ENCODE data around the gene ACACB.

Gene ACACB

DNA sequence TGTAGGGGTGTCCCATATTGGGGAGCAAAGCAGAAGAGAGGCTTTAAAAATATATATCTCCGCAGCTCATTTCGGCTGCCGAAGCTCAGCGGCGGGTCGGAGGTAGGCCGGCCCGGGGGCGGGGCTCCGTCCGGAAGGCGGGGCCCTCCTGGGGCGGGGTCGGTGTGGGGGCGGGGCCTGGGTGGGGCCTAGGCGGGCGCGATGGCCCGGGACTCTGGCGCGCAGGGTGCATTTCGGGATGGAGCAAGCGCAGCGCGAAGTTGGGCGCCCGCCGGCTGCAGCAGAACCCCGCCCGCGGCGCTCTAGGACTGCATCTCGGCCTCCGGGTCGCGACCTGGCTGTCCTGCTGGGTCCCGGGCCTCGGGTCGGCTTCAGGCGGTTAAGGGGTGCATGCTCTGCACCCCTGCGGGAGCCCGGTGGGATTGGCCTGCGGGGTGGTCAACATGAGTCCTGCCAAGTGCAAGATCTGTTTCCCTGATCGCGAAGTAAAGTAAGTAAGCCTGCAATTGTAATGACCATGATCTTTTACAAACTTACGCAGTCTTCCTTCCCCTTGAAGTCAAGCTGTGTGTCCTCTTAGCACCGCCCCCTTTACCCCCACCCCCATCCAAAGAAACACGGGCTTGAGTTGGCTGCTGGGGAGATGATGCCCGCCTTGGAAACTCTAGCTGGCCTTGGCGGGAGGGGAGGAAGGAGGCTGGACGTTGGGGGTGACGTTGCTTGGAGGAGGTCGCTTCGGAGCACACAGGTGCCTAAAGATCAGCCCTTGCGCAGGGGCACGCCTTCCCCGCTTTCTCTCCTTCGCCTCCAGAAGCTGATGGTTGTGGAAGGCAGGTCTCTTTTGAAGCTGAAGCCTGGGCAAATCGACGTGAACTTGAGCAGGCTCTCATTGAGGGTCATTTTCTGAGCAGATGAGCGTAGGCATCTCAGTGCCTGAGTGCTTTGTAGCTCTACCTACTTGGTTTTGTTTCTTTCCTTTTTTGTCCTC, 38.4 kb downstream of the ACACB start:
- H3K9ac ChIP-seq (ENCODE audit: insufficient read length): peak overlapping the region; percentile 80
- DNase-seq (ENCODE audit: low read depth, low spot score): no peak
- peak overlapping the region; percentile 96 for H3K4me3 ChIP-seq
- H3K9me3 ChIP-seq (ENCODE audit: low read depth, low read length): no peaks in the 10 kb centered on the region
- no peak overlapping the region for H3K27ac ChIP-seq
- H3K36me3 ChIP-seq (ENCODE audit: insufficient read depth, low read length): no peaks in the 10 kb centered on the region
- TF ChIP-seq POLR2AphosphoS5 (IDR thresholded peaks at IDR 0.05; ENCODE audit: borderline replicate concordance, low read depth, low read length) (peak; percentile 63; the same call in 1 of the 2 replicates), FOXP2 (optimal IDR thresholded peaks at IDR 0.05; ENCODE audit: control extremely low read depth, extremely low read length, insufficient read depth) (peak; percentile 13), EZH2 (IDR thresholded peaks at IDR 0.05) (no peak)

DNA sequence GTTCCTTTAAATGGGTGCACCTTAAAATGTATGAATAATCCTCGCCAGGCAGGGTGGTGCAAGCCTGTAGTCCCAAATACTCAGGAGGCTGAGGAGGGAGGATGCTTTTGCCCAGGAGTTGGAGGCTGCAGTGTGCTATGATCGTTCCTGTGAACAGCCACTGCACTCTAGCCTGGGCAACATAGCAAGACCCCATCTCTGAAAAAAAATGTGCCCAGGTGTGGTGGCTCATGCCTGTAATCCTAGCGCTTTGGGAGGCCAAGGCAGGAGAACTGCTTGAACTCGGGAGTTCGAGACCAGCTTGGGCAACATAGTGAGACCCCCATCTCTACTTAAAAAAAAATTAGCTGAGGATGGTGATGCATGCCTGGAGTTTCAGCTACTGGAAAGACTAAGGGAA, 39.6 kb downstream of the ACACB start:
- no peak for DNase-seq (ENCODE audit: low read depth, low spot score)
- Histone ChIP-seq H3K4me3 (peak overlapping the region; percentile 96), H3K9ac (ENCODE audit: insufficient read length) (peak overlapping the region; percentile 80), H3K9me3 (ENCODE audit: low read depth, low read length) (no peaks in the 10 kb centered on the region), H3K36me3 (ENCODE audit: insufficient read depth, low read length) (no peaks in the 10 kb centered on the region), H3K27ac (no peak overlapping the region)
- TF ChIP-seq POLR2AphosphoS5 (IDR thresholded peaks at IDR 0.05; ENCODE audit: borderline replicate concordance, low read depth, low read length): no peak
- no peak for TF ChIP-seq FOXP2 (optimal IDR thresholded peaks at IDR 0.05; ENCODE audit: control extremely low read depth, extremely low read length, insufficient read depth)
- TF ChIP-seq EZH2 (IDR thresholded peaks at IDR 0.05): no peak

DNA sequence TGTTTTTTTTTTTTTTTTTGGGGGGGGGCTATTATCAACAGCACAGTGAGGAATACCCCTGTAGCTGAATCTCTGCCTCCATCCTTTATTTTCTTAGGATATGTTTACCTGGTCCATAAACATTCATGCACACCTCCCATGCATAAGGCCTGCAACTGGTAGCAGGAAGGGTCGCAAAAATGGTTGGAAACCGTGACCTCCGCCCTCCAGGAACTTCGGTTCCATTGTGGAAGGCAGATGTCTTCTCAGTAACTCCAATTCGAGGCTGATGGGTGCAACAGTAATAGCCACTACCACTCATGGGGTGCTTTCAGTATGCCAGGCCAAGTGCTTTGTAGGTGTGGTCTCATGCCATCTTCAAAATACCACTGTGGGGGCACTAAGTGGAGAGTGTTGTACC, 40.2 kb downstream of the ACACB start:
- DNase-seq (ENCODE audit: low read depth, low spot score): no peak
- Histone ChIP-seq H3K9ac (ENCODE audit: insufficient read length) (no peak overlapping the region), H3K4me3 (peak overlapping the region; percentile 17; the same call in 1 of the 2 replicates), H3K9me3 (ENCODE audit: low read depth, low read length) (no peaks in the 10 kb centered on the region), H3K27ac (no peak overlapping the region), H3K36me3 (ENCODE audit: insufficient read depth, low read length) (no peaks in the 10 kb centered on the region)
- TF ChIP-seq POLR2AphosphoS5 (IDR thresholded peaks at IDR 0.05; ENCODE audit: borderline replicate concordance, low read depth, low read length): no peak
- no peak for TF ChIP-seq FOXP2 (optimal IDR thresholded peaks at IDR 0.05; ENCODE audit: control extremely low read depth, extremely low read length, insufficient read depth)
- no peak for TF ChIP-seq EZH2 (IDR thresholded peaks at IDR 0.05)

DNA sequence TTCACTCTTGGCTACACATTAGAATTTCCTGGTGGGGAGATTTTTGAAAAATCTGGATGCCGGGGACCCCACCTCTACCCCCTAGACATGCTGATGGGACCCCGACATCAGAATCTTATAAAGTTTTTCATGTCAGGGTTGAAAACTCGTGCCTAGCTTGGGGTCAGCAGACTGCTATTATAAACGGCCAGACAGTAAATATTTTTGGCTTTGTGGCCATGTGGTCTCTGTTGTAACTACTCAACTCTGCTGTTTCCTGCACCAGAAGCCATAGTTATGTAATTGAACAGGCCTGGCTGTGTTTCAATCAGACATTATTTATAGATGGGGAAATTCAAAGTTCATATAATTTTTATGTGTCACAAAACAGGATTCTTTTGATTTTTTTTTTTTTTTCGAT, 41.6 kb downstream of the ACACB start:
- Histone ChIP-seq H3K4me3 (no peak overlapping the region), H3K9ac (ENCODE audit: insufficient read length) (no peak overlapping the region), H3K36me3 (ENCODE audit: insufficient read depth, low read length) (no peaks in the 10 kb centered on the region), H3K9me3 (ENCODE audit: low read depth, low read length) (no peaks in the 10 kb centered on the region), H3K27ac (no peak overlapping the region)
- no peak for DNase-seq (ENCODE audit: low read depth, low spot score)
- TF ChIP-seq EZH2 (IDR thresholded peaks at IDR 0.05) (no peak), FOXP2 (optimal IDR thresholded peaks at IDR 0.05; ENCODE audit: control extremely low read depth, extremely low read length, insufficient read depth) (no peak), POLR2AphosphoS5 (IDR thresholded peaks at IDR 0.05; ENCODE audit: borderline replicate concordance, low read depth, low read length) (no peak)

DNA sequence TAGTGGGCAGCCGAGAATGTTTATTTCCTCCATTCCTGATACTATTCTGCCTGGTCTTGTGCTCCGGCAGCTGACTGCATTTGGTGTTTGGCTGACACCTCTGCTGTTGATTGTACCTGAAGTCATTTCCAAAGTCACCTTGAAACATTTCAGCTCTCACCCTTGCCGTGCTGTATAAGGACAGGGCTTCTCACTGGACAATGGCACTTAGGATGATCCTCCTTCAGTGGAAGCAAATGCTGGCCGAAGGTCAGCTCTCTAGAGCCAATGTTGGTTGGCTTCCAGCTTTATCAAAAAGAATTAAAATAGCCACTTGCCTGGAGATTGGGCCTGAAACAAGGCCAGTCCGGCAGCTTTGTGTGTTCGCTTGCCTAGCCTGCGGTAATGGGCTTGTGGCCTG, 44.0 kb downstream of the ACACB start:
- no peak for TF ChIP-seq FOXP2 (optimal IDR thresholded peaks at IDR 0.05; ENCODE audit: control extremely low read depth, extremely low read length, insufficient read depth)
- TF ChIP-seq POLR2AphosphoS5 (IDR thresholded peaks at IDR 0.05; ENCODE audit: borderline replicate concordance, low read depth, low read length): no peak
- no peak for TF ChIP-seq EZH2 (IDR thresholded peaks at IDR 0.05)
- Histone ChIP-seq H3K9me3 (ENCODE audit: low read depth, low read length) (no peaks in the 10 kb centered on the region), H3K27ac (no peak overlapping the region), H3K36me3 (ENCODE audit: insufficient read depth, low read length) (no peaks in the 10 kb centered on the region), H3K4me3 (no peak overlapping the region), H3K9ac (ENCODE audit: insufficient read length) (no peak overlapping the region)
- no peak for DNase-seq (ENCODE audit: low read depth, low spot score)

DNA sequence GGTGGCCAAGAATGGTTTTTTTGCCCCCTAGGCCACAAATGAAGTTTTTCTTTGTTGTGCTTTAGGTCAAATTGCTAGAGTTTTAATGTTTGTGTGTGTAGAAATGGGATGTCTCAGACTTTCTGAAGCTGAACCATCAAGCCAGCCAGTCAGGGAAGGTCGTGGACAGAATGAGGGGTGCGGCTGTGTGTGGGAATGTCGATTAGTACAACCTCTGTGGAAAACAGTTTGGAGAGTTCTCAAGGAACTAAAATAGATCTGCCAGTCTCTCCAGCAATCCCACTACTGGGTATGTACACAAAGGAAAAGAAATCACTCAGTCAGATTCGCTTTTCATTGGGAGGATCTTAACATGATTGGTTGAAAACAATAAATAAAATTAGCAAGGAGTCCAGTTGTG, 44.5 kb downstream of the ACACB start:
- Histone ChIP-seq H3K9me3 (ENCODE audit: low read depth, low read length) (no peaks in the 10 kb centered on the region), H3K36me3 (ENCODE audit: insufficient read depth, low read length) (no peaks in the 10 kb centered on the region), H3K9ac (ENCODE audit: insufficient read length) (no peak overlapping the region), H3K4me3 (no peak overlapping the region), H3K27ac (no peak overlapping the region)
- TF ChIP-seq FOXP2 (optimal IDR thresholded peaks at IDR 0.05; ENCODE audit: control extremely low read depth, extremely low read length, insufficient read depth) (no peak), EZH2 (IDR thresholded peaks at IDR 0.05) (no peak), POLR2AphosphoS5 (IDR thresholded peaks at IDR 0.05; ENCODE audit: borderline replicate concordance, low read depth, low read length) (no peak)
- no peak for DNase-seq (ENCODE audit: low read depth, low spot score)

DNA sequence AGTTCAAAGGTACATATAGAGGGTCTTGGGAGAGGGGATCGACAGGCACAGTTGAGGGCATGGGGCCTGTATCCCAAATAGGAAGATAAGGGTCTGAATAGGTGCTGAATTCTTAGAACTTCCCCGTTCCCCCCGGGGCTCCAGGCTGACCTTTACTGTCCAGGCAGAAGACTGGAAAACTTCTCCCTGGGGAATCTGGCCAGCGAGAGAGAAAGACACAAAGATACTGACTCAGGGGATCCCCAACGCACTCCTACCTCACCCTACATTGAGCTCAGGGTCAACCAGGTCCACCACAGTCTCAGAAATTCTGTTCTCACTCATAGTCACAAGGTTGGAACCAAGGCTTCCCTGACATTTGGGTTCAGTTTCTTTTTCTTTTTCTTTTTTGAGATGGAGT, 46.2 kb downstream of the ACACB start:
- Histone ChIP-seq H3K9me3 (ENCODE audit: low read depth, low read length) (no peaks in the 10 kb centered on the region), H3K9ac (ENCODE audit: insufficient read length) (no peak overlapping the region), H3K36me3 (ENCODE audit: insufficient read depth, low read length) (peaks cover 4% of the 10 kb centered on the region; the same call in 1 of the 2 replicates), H3K27ac (no peak overlapping the region), H3K4me3 (no peak overlapping the region)
- no peak for DNase-seq (ENCODE audit: low read depth, low spot score)
- TF ChIP-seq POLR2AphosphoS5 (IDR thresholded peaks at IDR 0.05; ENCODE audit: borderline replicate concordance, low read depth, low read length) (no peak), EZH2 (IDR thresholded peaks at IDR 0.05) (no peak), FOXP2 (optimal IDR thresholded peaks at IDR 0.05; ENCODE audit: control extremely low read depth, extremely low read length, insufficient read depth) (no peak)

DNA sequence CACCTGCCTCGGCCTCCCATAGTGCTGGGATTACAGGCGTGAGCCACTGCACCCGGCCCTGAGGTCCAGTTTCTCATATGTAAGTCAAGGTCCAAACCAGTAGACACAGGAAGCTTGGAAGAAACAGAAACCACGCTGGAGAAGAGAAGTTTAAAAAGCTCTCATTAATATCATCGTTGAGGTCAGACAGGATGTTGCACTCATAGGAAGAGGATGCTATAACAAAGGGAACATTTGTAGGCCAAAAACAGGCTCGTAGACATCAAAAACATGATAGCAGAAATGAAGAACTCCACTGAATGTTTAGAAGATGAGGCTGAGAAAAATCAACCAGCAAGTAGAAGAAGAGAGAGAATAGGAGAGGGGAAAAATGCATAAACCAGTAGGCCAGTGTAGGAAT, 46.8 kb downstream of the ACACB start:
- TF ChIP-seq POLR2AphosphoS5 (IDR thresholded peaks at IDR 0.05; ENCODE audit: borderline replicate concordance, low read depth, low read length): no peak
- no peak for TF ChIP-seq EZH2 (IDR thresholded peaks at IDR 0.05)
- TF ChIP-seq FOXP2 (optimal IDR thresholded peaks at IDR 0.05; ENCODE audit: control extremely low read depth, extremely low read length, insufficient read depth): no peak

More for the DNA sequence above, 46.8 kb downstream of the ACACB start:
- DNase-seq (ENCODE audit: low read depth, low spot score): no peak
- Histone ChIP-seq H3K9me3 (ENCODE audit: low read depth, low read length) (no peaks in the 10 kb centered on the region), H3K27ac (no peak overlapping the region), H3K4me3 (no peak overlapping the region), H3K36me3 (ENCODE audit: insufficient read depth, low read length) (peaks cover 4% of the 10 kb centered on the region; the same call in 1 of the 2 replicates), H3K9ac (ENCODE audit: insufficient read length) (no peak overlapping the region)
